HG03469 (cell line): Measurements from ENCODE around the gene NODAL.
"Not testable (repeated sequence)": the region's sequence is repeated elsewhere in the genome, so short reads cannot be mapped to it uniquely, and the experiment has no call there.

Source experiments
- ATAC-seq: cut with Tn5 transposase; IDR thresholded peaks from one replicate; pipeline ENCODE4 v1.9.1; 2021; ENCODE audit warnings: mild to moderate bottlenecking, moderate library complexity, moderate number of reproducible peaks; ENCODE audit not compliant: unreplicated experiment

The NODAL gene

DNA sequence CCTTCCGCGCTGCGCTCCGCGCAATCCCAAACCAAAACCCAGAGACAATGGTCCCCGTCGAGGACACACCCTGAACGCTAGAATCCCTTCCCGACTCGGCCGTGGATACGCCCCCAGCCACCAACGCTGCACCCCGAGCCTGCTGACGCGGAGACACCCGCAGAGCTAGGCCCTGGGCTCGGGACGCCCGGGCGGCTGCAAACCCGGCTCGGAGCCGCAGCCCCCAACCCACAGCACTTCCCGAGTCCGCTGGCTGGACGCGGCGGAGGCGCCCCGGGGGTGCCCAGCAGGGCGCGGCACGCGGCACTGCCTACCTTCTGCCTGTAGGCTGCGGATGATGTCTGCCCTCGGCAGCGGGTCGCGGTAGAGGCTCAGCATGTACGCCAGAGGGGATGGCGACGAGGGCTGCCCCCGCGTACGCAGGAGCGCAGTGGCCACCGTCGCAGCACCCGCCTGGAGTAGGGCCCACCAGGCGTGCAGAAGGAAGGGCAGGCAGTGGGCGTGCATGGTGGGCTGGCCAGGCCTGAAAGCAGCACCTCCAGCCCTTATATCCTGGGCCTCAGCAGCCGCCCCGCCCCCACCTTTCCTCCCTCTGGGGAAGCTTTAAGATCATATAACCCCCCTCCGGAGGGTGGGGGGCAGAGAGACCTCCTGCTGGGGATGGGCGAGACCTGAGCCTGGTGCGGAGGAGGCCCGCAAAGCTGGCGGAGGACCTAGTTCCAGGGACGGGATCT is at the start of gene NODAL:
Gene NODAL (minus strand): TSS at position 521 of the 734 bp plus-strand sequence. CDS start 14 bp downstream, at position 507.
- ATAC-seq, result no peak

DNA sequence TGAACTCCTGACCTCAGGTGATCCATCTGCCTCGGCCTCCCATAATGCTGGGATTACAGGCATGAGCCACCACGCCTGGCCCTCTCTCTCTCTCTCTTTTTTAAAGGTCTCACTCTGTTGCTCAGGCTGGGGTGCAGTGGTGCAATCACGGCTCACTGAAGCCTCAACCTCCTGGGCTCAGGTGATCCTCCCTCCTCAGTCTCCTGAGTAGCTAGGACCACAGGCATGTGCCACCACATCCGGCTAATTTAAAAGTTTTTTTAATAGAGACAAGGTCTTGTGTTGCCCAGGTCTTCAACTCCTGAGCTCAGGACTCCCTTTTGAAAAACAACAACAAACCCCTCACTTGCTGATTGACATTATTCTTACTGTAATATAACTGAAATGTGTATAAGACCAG is 48.7 kb upstream of the NODAL start:
- ATAC-seq, result no peak

DNA sequence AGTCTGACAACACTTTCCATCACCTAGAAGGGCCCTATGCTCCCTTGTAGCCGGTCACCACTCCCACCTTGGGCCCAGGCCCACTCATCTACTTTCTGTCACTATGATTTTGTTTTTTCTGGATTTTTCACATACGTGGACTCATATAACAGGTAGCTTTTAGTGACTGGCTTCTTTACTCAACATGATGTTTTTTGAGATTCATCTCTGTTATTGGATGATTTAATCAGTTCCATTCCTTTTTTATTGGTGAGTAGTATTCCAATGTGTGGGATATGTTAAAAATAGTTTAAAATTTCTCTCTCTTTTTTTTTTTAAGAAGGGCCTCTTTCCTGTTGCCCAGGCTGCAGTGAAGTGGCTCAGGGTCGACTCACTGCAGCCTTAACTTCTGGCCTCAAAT is 46.3 kb upstream of the NODAL start:
- no peak for ATAC-seq

DNA sequence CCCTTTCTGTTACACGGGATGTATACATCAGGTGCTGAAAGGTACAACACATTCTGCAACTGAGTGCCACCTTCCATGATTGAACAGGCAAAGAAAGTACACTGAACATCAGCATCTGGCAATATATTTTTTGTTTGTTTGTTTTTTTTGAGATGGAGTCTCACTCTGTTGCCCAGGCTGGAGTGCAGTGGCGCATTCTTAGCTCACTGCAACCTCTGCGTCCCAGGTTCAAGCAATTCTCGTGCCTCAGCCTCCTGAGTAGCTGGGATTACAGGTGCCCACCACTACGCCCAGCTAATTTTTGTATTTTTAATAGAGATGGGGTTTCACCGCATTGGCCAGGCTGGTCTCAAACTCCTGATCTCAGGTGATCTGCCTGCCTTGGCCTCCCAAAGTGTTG is 42.4 kb upstream of the NODAL start:
- ATAC-seq, result not testable (repeated sequence)

DNA sequence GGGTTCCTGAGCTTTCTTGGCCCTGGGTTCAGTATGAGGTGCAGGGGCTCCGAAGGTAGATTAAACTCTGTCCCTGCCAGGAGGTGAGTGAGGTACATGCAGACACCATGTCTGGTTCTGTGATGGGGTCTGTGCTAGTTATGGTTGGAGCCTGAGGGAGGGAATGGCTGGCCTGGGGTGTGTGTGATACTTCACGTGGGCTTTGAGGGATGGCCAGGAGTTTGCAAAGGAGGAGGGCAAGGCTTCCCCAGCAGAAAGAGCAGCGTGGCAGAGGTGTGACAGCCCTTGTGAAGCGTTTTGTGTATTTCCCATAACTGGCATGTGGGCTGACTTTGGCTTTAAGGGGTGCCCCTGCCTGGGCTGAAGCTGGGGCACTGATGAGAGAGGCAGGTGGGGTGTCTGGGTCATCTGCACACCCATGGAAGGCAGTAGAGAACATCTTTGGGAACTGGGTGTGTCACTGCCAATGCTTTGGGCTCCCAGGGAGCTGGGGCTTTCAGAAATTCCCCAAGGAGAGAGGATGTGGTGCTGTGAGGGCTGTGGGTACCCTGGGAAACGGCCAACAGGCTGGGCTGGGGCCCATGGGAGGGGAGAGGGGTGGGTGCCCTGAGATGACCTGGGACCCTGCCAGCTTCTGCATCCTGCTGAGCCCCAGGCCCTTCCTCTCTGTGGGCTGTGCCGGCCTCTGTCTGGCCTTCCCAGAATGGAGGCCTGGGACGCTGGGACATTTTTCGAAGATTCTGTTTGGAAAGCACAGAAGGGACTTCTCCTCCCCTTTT is 41.7 kb upstream of the NODAL start:
- no peak for ATAC-seq

DNA sequence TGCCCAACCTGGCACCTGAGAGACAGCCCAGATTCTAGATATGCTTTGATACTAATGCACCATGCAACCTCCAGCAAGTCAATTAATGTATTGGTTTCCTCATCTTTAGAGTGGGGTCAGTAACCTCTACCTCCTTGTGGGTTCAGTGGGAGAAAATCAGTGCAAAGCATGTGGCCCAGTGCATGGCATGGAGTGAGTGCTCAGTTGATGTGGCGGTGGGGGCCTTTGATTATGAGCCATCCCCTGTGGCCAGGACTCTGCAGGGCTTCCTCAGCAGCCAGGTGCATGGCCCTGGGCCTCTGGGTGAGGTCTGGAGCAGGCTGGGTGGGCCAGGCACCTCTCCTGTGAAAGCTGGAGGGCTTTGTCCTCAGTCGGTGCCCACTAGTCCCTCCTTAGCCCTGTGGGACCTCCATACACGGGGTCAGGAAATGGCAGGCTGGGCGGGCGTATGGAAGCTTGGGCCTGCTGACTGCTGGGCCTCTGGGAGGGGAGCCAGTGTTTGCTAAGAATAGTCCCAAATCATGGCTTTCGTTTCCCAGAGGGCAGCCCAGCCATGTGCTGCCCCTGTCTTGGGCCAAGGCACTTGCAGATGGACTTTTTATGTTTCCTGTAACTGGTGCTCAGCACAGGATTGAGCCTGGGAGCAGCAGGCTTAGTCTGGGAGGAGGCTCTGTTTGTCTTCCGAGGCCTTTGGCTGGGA is 40.5 kb upstream of the NODAL start:
- ATAC-seq, result no peak

DNA sequence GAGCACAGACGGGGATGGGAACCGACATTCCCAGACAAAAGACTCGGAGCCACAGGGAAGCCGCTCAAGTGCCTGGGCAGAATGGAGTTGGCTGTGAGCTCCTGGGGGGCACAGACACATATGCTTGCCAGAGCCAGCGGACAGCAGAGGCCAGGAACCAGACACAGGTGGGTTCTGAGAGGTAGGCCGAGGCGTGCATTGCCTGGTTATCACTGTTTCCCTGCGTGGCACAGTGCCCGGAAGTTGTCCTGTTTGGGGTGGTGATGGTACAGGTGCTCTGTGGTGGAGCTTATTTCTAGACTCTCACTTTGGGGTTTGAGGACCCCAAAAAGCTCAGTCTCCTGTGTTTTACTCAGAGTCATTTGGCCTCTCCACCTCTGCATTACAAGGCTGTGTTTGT is 39.6 kb upstream of the NODAL start:
- ATAC-seq, result no peak

DNA sequence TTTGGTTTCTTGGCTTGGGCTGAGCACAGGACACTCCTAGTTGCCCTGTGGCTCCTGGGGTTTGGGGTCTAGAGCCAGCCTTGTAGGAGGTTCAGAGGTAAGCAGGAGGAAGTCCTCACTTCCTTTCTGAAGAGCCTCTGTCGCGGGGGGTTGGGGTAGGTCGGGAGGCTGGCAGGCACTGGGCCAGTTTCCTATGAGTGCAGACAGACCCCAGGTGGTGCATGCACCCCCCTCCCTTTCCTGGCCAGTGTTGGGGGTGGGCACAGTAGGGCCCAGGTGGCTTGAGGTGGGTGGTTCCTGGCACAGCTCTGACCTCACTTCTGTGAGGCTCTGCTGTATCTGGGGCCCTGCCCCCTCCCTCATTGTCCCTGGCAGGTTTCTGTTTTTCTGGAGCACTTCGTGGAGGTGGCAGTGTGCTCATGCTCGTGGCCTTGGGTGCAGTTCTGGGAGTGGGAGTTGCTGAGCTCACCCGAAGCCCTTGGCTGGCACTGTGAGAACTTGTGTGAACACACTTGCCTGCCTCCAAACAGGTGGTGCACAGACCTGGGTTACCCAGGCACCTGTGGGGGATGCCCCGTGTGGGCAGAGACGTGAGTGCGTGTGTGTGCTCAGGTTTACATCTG is 38.9 kb upstream of the NODAL start:
- ATAC-seq, result no peak

DNA sequence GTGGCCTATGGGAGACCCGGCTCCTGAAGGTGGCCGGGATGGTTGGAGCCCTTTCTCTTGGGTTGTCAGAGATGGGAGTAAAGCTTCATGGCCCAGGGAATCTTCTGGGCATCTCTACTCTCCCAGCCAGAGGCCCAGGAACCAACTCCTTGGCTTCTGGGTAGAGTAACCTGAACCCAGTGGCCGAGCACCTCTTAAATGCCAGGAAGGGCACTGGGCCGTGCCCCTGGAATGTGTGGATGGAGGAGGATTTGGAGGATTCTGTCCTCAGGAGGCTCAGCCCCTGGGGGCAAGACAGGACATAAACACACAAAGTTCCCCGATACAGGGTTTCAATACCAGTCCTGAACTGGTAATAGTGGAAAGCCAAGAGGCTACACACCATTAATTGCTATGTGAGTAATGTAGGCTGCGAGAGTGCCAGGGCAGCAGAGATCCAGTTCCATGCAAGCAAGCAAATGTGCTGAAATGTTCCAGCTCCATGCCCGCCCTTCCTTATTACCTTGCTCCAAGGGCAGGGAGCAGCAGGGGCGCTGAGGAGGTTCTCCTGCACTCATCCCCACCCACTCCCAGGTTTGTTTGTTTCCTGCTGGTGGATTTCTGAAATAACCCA is 38.3 kb upstream of the NODAL start:
- ATAC-seq, result no peak

DNA sequence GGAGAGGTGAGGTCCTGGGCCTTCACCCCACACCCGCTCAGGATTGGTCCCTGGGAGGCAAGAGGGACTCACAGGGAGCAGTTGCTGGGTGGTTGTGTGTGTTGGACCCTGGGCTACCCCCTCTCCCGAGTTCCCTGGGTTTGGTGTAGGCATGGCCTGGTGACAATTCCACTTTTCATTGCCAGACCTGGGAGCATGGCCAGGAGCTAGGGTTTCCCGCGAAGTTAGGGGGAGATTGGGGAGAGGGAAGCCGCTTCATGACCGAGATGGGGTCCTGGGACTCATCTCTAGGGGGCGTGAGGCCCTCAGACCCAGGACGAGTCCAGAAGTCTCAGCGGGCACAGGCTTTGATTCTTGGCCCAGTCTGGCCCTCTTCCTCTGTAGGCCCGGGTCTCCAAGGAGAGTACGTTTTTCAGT is 37.7 kb upstream of the NODAL start:
- no peak for ATAC-seq

DNA sequence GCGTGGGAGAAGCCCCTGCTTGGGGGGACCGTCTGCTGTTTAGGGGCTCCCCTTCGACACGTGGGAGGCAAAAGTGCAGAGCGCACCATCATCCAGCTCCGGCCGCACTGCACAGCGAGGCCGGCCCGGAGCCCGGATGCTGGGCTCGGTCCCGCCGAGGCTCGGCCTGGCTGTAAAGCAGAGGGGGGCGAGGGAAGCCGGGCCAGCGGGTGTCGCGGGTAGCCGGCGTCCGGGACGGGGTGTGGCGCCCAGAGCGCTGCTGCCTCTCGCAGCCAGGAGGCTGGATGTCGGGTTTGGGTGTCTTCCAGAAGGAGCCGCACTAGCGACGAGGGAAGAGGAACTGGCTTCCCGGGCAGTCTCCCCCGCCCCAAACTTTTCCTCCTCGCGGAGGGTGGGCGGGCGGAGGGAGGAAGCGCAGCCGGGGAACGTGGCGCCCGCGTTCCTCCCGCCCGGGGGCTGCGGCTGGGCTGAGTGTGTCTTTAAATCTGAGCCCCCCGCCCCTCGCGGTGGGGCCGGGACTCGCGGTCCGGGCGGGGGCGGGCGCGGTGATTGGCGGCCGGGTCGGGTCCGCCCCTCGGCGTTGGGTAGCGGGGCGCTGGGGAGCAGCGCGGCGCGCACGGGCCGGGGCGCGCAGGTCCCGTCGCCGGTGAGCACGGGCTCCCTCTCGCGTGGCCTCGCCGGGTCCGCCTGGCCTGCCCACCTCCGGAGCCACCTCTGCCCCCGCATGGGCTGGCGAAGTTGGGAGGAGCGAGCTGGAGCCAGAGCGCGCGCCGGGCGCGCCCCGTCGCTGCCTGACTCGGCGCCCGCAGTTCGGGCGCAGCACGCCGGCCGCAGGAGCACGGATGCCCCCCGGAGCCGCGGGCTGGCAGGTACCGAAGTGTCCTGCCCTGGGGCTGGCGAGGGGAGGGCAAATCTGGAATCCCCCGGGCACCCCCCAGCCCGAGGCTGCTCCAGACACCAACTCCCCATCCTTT is 37.0 kb upstream of the NODAL start, which contains the start of gene PALD1:
Gene PALD1 (plus strand): TSS at position 577 of the 974 bp plus-strand sequence. CDS start 47,185 bp downstream, outside the sequence.
- ATAC-seq, result no peak

DNA sequence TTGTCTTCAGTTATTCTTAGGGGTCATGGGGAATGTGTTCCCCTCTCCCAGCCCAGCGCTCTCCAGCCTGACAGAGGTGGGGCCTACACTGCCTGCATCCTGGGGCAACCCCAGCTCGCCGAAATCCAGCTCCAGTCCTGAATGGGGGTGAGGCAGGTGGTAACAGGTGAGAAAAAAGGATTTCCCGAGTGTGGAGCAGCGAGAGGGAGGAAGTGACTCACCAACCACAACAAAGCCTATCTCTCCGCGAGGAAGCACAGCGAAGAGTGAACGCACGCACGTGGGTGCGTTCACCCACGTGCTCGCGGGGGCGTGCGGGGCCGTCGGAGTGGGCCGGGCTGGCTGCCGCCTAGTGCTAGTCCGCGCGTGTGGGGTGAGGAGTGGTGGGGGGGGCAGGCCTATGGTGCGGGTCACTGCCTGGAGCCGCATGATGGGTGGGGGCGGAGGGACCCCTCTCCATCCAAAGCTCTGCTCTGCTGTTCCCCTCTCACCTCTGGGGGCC is 36.2 kb upstream of the NODAL start:
- ATAC-seq, result no peak

DNA sequence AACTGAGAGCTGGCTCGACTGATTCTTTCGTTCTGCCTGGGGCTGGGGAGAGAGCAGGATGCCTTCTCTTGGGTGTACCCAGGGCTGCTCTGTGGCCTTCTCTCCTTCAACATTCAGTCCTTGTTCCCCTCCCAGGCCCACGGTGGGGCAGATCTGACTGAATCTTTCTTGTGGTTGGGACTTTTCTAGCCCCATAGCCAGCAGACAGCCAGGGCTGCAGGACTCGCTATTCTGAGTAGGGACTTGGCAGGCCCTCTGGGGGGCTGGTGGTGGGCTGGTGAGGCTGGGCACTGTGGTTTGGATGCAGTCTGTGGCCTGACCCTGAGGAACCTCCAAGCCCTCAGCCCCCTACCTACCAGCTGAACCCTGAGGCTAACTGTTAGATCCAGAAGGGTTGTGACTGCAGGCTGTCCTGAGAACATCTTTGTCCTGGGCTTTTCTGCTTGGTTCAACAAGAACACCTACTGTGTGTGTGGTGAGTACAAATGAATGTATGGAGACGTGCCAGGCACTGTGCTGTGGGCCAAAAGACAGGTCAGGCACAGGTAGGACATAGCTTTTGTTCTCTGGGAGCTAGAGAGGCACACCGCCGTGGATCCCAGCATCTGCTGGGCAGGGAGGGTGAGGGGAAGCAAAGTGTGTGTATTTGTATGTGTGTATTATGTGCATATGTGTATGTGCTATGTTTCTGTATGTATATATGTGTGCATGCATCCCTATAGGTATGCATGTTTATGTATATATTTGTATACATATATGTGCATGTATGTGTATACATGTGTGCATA is 35.0 kb upstream of the NODAL start:
- no peak for ATAC-seq

DNA sequence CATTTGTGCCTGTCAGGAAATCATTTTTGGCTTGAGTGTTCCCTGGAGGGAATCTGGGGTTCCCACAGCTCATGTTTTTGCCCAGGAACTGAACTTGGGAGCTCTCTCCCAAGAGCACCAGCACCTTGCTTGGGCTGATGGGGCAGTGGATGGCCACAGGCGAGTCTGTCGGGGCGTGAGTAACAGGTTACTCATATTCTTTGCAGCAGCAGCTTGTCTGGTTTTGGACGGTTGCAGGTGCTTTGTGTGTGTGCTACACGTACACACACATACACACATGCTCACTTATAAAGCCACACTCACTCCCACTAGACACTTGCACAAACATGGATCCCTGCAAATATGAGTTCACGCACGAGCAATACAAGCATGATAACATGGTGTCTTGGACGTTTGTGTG is 34.2 kb upstream of the NODAL start:
- ATAC-seq, result no peak

DNA sequence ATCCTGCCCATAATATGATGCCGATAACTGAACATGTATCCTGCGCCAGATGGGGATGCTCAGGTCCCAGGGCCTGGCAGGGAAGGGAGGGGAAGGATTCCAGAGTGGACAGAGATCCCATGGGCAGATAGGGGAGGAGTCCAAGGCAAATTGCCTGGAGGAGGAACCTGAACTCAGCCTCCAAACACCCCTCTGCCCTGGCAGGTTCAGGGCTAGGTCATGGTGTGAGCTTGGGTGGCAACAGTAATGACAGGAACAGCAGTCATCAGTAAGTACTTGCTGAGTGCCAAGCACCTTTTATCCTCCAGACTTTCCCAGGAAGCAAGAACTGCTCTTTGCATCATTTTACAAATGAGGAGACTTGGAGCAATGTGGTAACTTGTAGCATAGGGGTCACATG is 33.3 kb upstream of the NODAL start:
- ATAC-seq, result no peak

DNA sequence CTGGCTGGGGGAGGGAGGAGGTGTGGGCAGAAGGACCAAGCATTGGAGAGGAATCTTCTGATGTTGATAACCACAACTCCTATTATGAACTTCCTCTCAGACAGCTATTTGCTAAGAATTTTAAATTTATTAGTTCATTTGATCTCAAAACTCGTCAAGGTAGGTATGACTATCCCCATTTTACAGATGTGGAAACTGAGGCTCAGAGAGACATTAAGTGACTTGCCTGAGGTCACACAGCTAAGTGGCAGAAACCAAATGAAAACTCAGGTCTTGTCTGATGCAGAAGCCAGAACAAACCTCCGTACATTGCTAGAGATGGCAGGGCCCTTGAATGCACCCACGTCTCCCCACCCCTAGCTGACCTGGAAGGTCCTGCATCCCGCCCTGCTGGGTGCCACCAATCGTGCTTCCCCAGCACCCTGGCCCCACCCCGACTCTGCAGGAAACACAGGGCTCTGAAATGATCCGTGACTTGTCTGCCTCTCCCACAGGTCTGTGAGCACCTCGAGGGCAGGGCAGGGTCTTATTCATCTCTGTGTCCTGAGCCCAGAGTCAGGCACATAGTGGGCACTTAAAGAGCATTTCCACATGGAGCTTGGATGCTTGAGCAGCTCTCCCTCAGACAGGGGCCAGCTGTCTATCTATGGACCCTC is 31.4 kb upstream of the NODAL start:
- no peak for ATAC-seq

DNA sequence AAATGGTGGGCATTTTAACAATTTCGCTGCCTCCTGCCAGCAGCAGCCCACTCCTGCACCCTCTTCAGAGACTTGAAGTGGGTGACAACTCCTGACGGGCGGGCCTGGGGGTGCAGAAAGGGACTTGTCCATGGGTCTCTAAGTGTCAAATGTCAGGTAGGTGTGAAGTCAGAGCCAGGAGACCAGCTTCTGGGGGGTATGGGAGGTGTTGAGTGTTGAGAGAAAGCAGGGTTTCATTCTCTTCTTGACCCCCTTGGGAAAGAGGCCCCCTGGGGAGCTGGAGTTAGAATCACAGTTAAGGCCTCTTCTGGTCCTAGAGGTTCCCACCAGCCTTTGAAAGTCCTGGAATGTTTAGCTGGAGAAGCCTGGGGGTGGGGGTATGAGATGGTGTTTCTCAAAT is 25.5 kb upstream of the NODAL start:
- ATAC-seq, result no peak

DNA sequence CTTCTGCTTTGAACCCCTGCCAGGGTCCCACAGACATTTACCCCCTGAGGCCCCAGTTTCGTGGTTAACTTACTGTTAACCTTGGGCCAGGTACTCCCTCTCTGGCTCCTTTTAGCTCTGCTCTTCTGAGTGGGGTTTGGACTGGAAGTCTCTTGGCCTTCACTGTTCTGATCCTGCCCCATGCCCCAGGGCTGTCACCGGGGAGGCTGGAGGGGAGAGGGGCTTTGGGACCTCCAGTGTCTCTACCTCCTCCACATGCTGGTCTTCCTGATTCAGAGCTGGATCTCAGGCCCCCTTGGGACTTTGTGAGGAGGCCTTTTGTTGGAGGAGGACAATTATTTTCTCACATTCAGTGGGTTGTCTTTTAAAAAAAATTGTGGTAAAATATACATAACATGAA is 24.4 kb upstream of the NODAL start:
- no peak for ATAC-seq
